H1 (cell line): Measurements from ENCODE around the gene STK11IP.

Source experiments
- CBX5 ChIP-seq: fragments of 300-800, 300-1000 bp; sonication (generic); IDR thresholded peaks from 2 replicates; pipeline ENCODE4 v1.7.1; 2016; ENCODE audit warnings: antibody characterized with exemption, low read length, low read depth
- CHD2 ChIP-seq: IDR thresholded peaks from 2 replicates; pipeline ENCODE4 v1.6.1; 2012; ENCODE audit warnings: low read length, improper control_type of control experiment
- EP300 ChIP-seq, 2 experiments: IDR thresholded peaks; 1 replicate in 1 of 2; 2 replicates in 1 of 2; pipeline ENCODE4 v1.6.1; 2011 to 2012; ENCODE audit warnings: low read depth in 2 of 2, low read length in 2 of 2, mild to moderate bottlenecking in 2 of 2, borderline replicate concordance in 1 of 2, inconsistent platforms in 1 of 2, moderate library complexity in 1 of 2
- EZH2 ChIP-seq: fragments of 200-600 bp; sonication (generic); IDR thresholded peaks from 2 replicates; pipeline ENCODE4 v1.7.1; 2012; ENCODE audit warnings: low read depth, mild to moderate bottlenecking, moderate library complexity, low read length, inconsistent platforms; ENCODE audit not compliant: severe bottlenecking
- GTF2F1 ChIP-seq: IDR thresholded peaks from 2 replicates; pipeline ENCODE4 v1.6.1; 2012; ENCODE audit warnings: low read depth, low read length, improper control_type of control experiment, borderline replicate concordance
- POLR2A ChIP-seq, 2 experiments: IDR thresholded peaks; 1 replicate in 1 of 2; 2 replicates in 1 of 2; pipeline ENCODE4 v1.6.1; 2011; ENCODE audit warnings: low read depth in 2 of 2, low read length in 2 of 2, mild to moderate bottlenecking in 2 of 2; ENCODE audit errors: control extremely low read depth in 1 of 2
- SIX5 ChIP-seq: IDR thresholded peaks from 2 replicates; pipeline ENCODE4 v1.6.1; 2011; ENCODE audit warnings: mild to moderate bottlenecking, low read depth, low read length
- TF ChIP-seq, protein P1 (sequence below), 3 experiments: IDR thresholded peaks; 1 replicate in 2 of 3; 2 replicates in 1 of 3; pipeline versions ENCODE4 v1.5.1 to v1.6.1; 2011; ENCODE audit warnings: low read length in 3 of 3, mild to moderate bottlenecking in 3 of 3, inconsistent platforms in 2 of 3, low read depth in 1 of 3, moderate library complexity in 1 of 3; ENCODE audit not compliant: insufficient read depth in 1 of 3; ENCODE audit errors: control extremely low read depth in 1 of 3

DNA sequence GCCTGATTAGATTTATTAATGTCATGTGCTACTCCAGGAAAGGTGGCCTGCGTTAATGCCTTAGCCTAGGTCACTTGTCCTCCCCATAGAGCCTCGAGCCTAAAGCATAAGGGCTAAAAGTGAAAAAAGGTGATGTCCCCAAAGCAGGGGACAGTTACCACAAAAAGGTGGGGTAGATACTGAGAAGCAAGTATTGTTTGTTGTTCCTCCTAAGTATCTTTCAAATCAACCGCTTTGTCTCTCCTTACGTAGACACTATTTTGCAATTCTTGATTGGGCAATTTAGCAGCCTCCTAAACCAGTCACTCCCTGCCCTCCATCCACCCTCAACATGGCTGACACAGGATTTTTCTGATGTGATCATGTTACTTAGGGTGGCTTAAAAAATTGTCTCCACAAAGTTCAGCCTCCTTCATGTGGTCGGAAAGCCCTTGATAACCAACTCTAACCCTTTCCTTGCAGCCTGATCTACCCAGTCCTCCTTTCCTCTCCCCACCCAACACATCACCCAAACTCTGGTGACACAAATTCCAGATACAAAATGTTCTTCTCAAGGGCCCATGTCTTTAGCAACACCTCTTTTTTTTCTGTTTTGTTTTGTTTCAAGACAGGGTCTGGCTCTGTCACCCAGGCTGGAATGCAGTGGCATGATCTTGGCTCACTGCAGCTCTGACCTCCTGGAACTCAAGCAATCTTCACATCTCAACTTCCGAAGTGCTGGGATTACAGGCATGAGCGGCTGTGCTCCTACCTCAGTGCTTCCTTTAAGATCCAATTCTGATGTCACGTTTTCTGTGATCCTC, 18.6 kb upstream of the STK11IP start:
- no peak for TF ChIP-seq POLR2A (IDR thresholded peaks at IDR 0.05; ENCODE audit: control extremely low read depth in 1 of 2, low read depth in 2 of 2, low read length in 2 of 2)
- TF ChIP-seq EP300 (IDR thresholded peaks at IDR 0.05; ENCODE audit: borderline replicate concordance in 1 of 2, low read depth in 2 of 2, low read length in 2 of 2): no peak
- TF ChIP-seq, protein P1, sequence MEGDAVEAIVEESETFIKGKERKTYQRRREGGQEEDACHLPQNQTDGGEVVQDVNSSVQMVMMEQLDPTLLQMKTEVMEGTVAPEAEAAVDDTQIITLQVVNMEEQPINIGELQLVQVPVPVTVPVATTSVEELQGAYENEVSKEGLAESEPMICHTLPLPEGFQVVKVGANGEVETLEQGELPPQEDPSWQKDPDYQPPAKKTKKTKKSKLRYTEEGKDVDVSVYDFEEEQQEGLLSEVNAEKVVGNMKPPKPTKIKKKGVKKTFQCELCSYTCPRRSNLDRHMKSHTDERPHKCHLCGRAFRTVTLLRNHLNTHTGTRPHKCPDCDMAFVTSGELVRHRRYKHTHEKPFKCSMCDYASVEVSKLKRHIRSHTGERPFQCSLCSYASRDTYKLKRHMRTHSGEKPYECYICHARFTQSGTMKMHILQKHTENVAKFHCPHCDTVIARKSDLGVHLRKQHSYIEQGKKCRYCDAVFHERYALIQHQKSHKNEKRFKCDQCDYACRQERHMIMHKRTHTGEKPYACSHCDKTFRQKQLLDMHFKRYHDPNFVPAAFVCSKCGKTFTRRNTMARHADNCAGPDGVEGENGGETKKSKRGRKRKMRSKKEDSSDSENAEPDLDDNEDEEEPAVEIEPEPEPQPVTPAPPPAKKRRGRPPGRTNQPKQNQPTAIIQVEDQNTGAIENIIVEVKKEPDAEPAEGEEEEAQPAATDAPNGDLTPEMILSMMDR (IDR thresholded peaks at IDR 0.05; ENCODE audit: control extremely low read depth in 1 of 3, insufficient read depth in 1 of 3, low read depth in 1 of 3, low read length in 3 of 3): no peak
- no peak for TF ChIP-seq CHD2
- TF ChIP-seq SIX5: no peak
- no peak for TF ChIP-seq EZH2
- no peak for TF ChIP-seq CBX5
- no peak for TF ChIP-seq GTF2F1
